Measurements from ENCODE around the gene GTPBP4.
"Not testable (repeated sequence)": the region's sequence is repeated elsewhere in the genome, so short reads cannot be mapped to it uniquely, and the experiment has no call there.

Gene GTPBP4

GRCh38 chr10:986137-986825, 2.0 kb upstream of the GTPBP4 start:
- no peak overlapping the region for H3K4me3 ChIP-seq (ENCODE audit: low read length)
- no peak for DNase-seq (ENCODE audit: low read depth, low spot score)

- no peak for DNase-seq (ENCODE audit: low read depth, low spot score)
- H3K4me3 ChIP-seq (ENCODE audit: low read length), result peak overlapping the region; percentile 97
Measured at GRCh38 chr10:986881-987619, 1.2 kb upstream of the GTPBP4 start.

GRCh38 chr10:987620-987869, 689 bp upstream of the GTPBP4 start:
- peak overlapping the region; percentile 97 for H3K4me3 ChIP-seq (ENCODE audit: low read length)

DNA sequence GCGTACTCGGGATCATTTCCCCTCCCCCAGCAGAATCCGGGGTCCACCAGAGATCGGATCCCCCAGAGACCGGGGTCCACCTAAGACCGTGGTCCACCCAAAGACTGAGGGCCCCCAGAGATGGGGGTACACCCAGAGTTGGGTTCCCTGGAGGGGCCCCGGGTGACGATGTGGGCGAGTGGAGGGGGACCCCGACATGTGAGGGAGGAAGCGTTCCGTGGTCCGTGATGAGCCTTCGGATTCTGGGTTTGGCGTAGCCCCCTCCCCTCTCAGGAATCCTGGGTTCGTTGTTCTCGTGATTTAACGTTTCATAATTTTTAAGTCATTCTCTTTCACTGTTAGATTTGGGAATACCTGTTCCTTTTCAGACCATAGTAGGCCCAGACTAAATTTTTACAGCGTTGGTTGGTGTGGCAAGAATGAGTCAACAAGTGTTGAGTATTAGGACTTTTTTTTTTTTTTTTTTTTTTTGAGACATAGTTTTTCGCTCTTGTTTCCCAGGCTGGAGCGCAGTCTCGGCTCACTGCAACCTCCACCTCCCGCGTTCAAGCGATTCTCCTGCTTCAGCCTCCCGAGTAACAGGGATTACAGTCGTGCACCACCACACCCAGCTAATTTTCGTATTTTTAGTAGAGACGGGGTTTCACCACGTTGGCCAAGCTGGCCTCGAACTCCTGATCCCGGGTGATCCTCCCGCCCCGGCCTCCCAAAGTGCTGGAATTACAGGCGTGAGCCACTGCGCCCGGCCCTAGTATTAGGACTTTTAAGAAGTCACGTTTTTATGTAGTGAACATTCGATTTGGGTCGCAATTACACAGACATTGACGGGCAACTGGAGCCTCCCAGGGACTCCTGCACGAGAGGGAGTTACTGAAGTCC, 672 bp downstream of the GTPBP4 start:
- no peak for DNase-seq (ENCODE audit: low read depth, low spot score)
- H3K4me3 ChIP-seq (ENCODE audit: low read length), result peak overlapping the region; percentile 97

More at GRCh38 chr10:987620-987869, 689 bp upstream of the GTPBP4 start:
- no peak for DNase-seq (ENCODE audit: low read depth, low spot score)

GRCh38 chr10:990808-991207, 2.6 kb downstream of the GTPBP4 start:
- no peak for DNase-seq (ENCODE audit: low read depth, low spot score)
- H3K4me3 ChIP-seq (ENCODE audit: low read length), result no peak overlapping the region

DNA sequence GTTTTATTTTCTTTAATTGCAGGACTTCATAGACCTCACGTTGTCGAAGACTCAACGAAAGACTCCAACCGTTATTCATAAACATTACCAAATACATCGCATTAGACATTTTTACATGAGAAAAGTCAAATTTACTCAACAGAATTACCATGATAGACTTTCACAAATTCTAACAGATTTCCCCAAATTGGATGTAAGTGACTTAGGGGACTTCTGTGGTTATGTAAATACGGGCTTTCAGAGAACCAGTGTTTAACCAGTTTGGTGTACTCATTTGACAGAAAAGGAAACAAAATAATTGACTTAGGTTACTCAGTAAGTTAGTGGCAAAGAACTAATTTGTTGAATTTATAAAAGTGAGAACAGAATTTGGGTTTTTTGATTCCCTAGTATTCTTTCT, 4.2 kb downstream of the GTPBP4 start:
- no peak overlapping the region for H3K4me3 ChIP-seq (ENCODE audit: low read length)
- DNase-seq (ENCODE audit: low read depth, low spot score), result no peak

GRCh38 chr10:992871-993270, 4.6 kb downstream of the GTPBP4 start:
- DNase-seq (ENCODE audit: low read depth, low spot score), result no peak
- H3K4me3 ChIP-seq (ENCODE audit: low read length), result no peak overlapping the region

DNA sequence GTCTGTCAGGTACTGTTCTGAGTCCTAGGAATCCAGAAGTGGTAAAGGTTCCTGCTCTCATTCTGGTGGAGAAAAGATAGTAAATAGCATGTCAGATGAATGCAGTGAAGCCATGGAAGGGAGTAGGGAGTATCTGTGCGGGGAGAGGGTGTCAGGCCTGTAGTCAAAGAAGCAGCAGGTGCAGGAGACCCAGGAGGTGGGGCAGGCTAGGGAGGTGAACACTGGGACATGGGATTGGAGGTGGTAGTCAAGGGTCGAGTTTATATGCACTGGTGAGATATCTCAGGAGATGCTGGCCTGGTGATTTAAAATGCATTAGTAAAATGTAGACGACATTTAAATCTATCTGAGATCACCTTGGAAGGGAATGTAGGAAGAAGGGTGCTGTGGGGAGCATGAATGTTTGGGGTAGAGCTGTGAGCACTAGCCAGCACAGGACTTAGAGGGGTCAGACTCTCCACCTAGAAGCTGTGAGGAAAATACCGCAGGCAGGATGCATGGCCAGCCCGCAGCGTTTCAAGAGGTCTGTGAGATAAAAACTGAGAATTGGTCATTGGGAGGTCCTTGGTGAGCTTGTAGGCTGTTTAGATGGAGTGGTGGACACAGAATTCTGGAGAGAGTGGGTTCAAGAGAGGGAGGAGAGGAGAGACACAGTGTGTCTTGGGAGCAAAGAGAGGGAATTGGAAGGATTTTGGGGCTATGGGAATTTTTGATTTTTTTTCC, 6.8 kb downstream of the GTPBP4 start:
- no peak overlapping the region for H3K4me3 ChIP-seq (ENCODE audit: low read length)
- no peak for DNase-seq (ENCODE audit: low read depth, low spot score)

DNA sequence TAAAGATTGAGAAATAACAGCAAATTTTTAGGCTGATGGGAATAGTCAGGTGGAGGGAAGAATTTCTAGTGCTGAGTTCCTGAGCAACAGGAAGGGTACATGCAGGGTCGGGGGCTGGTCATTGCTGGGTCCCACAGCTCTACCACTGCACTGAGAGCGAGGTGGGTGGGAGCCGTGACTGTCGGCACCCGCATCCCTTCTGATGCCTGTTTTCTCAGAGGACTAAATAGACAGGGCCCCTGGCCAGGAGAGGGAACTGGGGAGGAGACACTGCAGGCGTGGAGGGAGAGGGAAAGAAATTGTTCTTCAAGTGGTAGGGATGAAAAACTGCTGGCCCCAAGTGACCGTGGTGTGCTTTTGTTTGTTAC, 7.3 kb downstream of the GTPBP4 start:
- H3K4me3 ChIP-seq (ENCODE audit: low read length), result no peak overlapping the region
- no peak for DNase-seq (ENCODE audit: low read depth, low spot score)

DNA sequence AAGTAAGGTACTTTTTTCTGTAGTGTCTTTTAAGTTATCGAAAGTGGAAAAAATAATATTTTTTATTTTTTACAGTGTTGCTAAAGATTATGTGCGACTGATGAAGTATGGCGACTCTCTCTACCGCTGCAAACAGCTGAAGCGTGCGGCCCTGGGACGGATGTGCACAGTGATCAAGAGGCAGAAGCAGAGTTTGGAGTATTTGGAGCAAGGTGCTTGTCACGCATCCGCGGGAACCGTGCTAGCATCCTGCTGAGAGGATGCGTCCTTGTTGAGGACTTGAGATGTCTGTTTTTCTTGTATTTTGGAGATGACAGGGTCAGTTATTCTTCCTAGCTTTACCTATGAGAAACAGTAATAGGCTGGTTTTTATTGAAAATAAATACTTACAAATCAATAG, 7.8 kb downstream of the GTPBP4 start:
- no peak for DNase-seq (ENCODE audit: low read depth, low spot score)

GRCh38 chr10:997266-998022, 9.2 kb downstream of the GTPBP4 start:
- no peak for DNase-seq (ENCODE audit: low read depth, low spot score)
- H3K4me3 ChIP-seq (ENCODE audit: low read length), result no peak overlapping the region

More for the DNA sequence above, 7.8 kb downstream of the GTPBP4 start:
- H3K4me3 ChIP-seq (ENCODE audit: low read length), result no peak overlapping the region

GRCh38 chr10:1002425-1003006, 14.3 kb downstream of the GTPBP4 start:
- no peak overlapping the region for H3K4me3 ChIP-seq (ENCODE audit: low read length)
- no peak for DNase-seq (ENCODE audit: low read depth, low spot score)

GRCh38 chr10:1003884-1004670, 15.8 kb downstream of the GTPBP4 start:
- H3K4me3 ChIP-seq (ENCODE audit: low read length), result no peak overlapping the region
- no peak for DNase-seq (ENCODE audit: low read depth, low spot score)

- DNase-seq (ENCODE audit: low read depth, low spot score), result no peak
- H3K4me3 ChIP-seq (ENCODE audit: low read length), result no peak overlapping the region
Measured at GRCh38 chr10:1006573-1006972, 18.3 kb downstream of the GTPBP4 start.

- DNase-seq (ENCODE audit: low read depth, low spot score), result no peak
Measured at GRCh38 chr10:1007583-1007982, 19.3 kb downstream of the GTPBP4 start.

GRCh38 chr10:1009071-1009494, 20.8 kb downstream of the GTPBP4 start:
- DNase-seq (ENCODE audit: low read depth, low spot score), result no peak
- no peak overlapping the region for H3K4me3 ChIP-seq (ENCODE audit: low read length)

More at GRCh38 chr10:1007583-1007982, 19.3 kb downstream of the GTPBP4 start:
- no peak overlapping the region for H3K4me3 ChIP-seq (ENCODE audit: low read length)

GRCh38 chr10:1009947-1010346, 21.7 kb downstream of the GTPBP4 start:
- DNase-seq (ENCODE audit: low read depth, low spot score); H3K4me3 ChIP-seq (ENCODE audit: low read length): not testable (repeated sequence)

DNA sequence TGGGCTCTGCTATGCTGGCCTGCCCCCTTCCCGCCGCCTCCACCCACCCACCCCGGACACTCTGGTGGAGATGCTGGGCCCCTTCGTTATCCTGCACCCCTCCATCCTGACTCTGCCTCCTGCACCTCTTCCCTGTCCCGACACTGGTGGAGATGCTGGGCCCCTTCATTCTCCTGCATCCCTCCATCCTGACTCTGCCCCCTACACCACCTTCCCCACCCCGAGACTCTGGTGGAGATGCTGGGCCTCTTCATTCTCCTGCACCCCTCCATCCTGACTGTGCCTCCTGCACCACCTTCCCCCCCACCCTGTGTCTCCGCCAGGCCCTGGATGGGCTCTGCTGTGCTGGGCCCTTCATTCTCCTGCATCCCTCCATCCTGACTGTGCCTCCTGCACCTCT, 22.5 kb downstream of the GTPBP4 start:
- DNase-seq (ENCODE audit: low read depth, low spot score), result no peak
- no peak overlapping the region for H3K4me3 ChIP-seq (ENCODE audit: low read length)
